CD8-positive, alpha-beta memory T cell (primary cell): Measurements from ENCODE around the gene DRG2. TPM values are rescaled to one million over a fixed set of nuclear protein-coding genes. Genes with fewer than 3 reads are reported as not detected.

Experiments
- CTCF ChIA-PET: fragments of 350-600 bp; sonication (Branson Sonifier 250); formaldehyde crosslinking; loops from one replicate; lab custom pipeline; 2021; ENCODE audit warnings: antibody characterized with exemption; lab: Charles Lee
- POLR2A ChIA-PET: fragments of 350-600 bp; sonication (Branson Sonifier 250); formaldehyde crosslinking; loops from one replicate; lab custom pipeline; 2021; ENCODE audit warnings: antibody characterized with exemption; lab: Charles Lee
- DNase-seq, 5 donors: peaks; one replicate each; pipeline versions ENCODE4 v3.0.0 to v3.0.0-alpha.2; 2020 to 2022; ENCODE audit warnings: mixed read lengths in 1 of 5
- H3K27ac ChIP-seq: one replicate; pipeline ENCODE4 v1.7.0; 2013; ENCODE audit warnings: low read depth, mild to moderate bottlenecking, low read length, moderate library complexity
- H3K27me3 ChIP-seq: 2 replicates; pipeline ENCODE4 v1.7.0; 2013; ENCODE audit warnings: low read length, mild to moderate bottlenecking; ENCODE audit not compliant: insufficient read depth, poor library complexity, severe bottlenecking
- H3K36me3 ChIP-seq: 2 replicates; pipeline ENCODE4 v1.7.0; 2013; ENCODE audit warnings: mild to moderate bottlenecking, low read length, moderate library complexity; ENCODE audit not compliant: insufficient read depth
- H3K4me1 ChIP-seq: 2 replicates; pipeline ENCODE4 v1.7.0; 2013; ENCODE audit warnings: mild to moderate bottlenecking, low read length, moderate library complexity; ENCODE audit not compliant: insufficient read depth
- H3K4me3 ChIP-seq: 2 replicates; pipeline ENCODE4 v1.7.0; 2013; ENCODE audit warnings: mild to moderate bottlenecking, low read length
- H3K9me3 ChIP-seq: 2 replicates; pipeline ENCODE4 v1.7.0; 2013; ENCODE audit warnings: mild to moderate bottlenecking, low read length
- H3K27ac Mint-ChIP-seq, 8 donors: one replicate each; pipeline ENCODE4 v1.8.0; 2020 to 2021; ENCODE audit warnings: mixed read lengths in 8 of 8, mild to moderate bottlenecking in 6 of 8, inconsistent platforms in 3 of 8, moderate library complexity in 3 of 8
- H3K27me3 Mint-ChIP-seq, 2 donors: one replicate each; pipeline ENCODE4 v1.8.0; 2020 to 2021; ENCODE audit warnings: mixed read lengths in 2 of 2, mild to moderate bottlenecking in 1 of 2, moderate library complexity in 1 of 2
- H3K36me3 Mint-ChIP-seq, 3 donors: one replicate each; pipeline ENCODE4 v1.8.0; 2020 to 2021; ENCODE audit warnings: mixed read lengths in 3 of 3, inconsistent platforms in 1 of 3, mild to moderate bottlenecking in 1 of 3
- H3K4me1 Mint-ChIP-seq, 3 donors: one replicate each; pipeline ENCODE4 v1.8.0; 2020 to 2021; ENCODE audit warnings: mixed read lengths in 3 of 3, inconsistent platforms in 1 of 3, mild to moderate bottlenecking in 1 of 3
- H3K4me3 Mint-ChIP-seq, 7 donors: one replicate each; pipeline ENCODE4 v1.8.0; 2020 to 2021; ENCODE audit warnings: mixed read lengths in 7 of 7, mild to moderate bottlenecking in 6 of 7, moderate library complexity in 4 of 7, inconsistent platforms in 2 of 7
- H3K9me3 Mint-ChIP-seq, 5 donors: one replicate each; pipeline ENCODE4 v1.8.0; 2020 to 2022; ENCODE audit warnings: mixed read lengths in 5 of 5, mild to moderate bottlenecking in 3 of 5, moderate library complexity in 2 of 5, inconsistent platforms in 1 of 5
- polyA plus RNA-seq: library from polyadenylated mRNA; unstranded; fragments of 300-500 nt; fragmentation: Illumina TruSeq; gene quantifications from one replicate; pipeline ENCODE4 v1.2.3, GENCODE V29; 2021
- total RNA-seq, 2 experiments: library from RNA; stranded (reverse); gene quantifications; one replicate each; pipeline ENCODE4 v1.2.3, GENCODE V29; 2021

The DRG2 gene
- total and polyA plus RNA-seq, 3 experiments from 2014 or later = 51.7 to 54.2 (median 52.9) TPM

DNA sequence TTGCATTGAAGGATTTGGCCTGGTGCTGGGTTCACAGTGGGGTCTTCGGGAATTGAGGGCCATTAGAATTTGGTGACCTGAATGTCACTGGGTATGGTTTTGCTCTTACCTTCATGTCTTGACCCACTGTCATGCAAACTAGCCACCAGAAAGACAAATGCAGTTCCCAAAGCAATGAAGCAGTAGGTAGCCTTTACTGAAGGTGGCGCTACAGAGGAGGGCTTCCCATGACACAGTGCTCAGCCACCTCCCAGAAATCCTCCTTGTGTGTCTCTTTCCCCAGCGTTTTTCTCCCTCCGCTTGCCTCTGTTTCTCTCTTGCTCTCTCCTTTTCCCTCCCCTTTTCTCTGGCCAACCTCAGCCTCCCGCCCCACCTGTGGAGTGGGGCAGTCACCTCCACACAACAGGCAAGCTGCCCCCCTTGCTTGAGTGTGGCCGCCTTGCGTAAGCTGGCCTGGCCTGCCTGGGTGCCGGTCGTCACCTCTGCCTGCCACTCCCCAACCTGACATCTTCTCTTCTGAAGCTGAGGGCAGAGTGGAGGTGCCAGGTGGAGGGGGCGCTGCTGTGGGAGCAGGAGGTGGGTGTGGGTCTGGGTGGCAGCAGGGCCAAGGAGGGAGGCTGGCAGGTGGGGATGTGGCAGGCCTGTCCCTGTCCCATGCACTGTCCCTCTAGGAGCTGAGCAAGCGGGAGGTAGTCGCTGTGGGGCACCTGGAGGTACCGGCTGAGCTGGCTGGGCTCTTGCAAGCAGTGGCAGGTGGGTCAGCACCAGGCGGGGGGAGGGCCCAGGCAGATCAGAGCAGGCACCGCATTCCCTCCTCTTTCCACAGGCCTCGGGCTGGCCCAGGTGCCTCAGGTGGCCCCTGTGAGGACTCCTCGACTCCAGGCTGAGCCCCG is 55.5 kb downstream of the DRG2 start:
- Mint-ChIP-seq H3K4me3 (no peak overlapping the region), H3K9me3 (no peaks in the 10 kb centered on the region), H3K27ac (no peak overlapping the region), H3K36me3 (no peaks in the 10 kb centered on the region), H3K4me1 (peaks cover 4 to 7% (median 6%) of the 10 kb centered on the region in 3 donors), H3K27me3 (no peaks in the 10 kb centered on the region)
- ChIA-PET CTCF (interaction anchor here (0.9 to 1.9 kb wide), 5 partner anchors 11 to 76 kb away, joined by 3 to 6 read pairs (median 4); no protein-coding TSS in a partner anchor), POLR2A (no interaction called here)
- Histone ChIP-seq H3K4me1 (peaks cover 4% of the 10 kb centered on the region), H3K9me3 (no peaks in the 10 kb centered on the region), H3K27me3 (no peaks in the 10 kb centered on the region), H3K36me3 (no peaks in the 10 kb centered on the region), H3K27ac (no peak overlapping the region), H3K4me3 (no peak overlapping the region)
- DNase-seq = no peak

GRCh38 chr17:18144261-18144660 is 56.5 kb downstream of the DRG2 start:
- POLR2A ChIA-PET = no interaction called here
- Histone ChIP-seq H3K4me3 (no peak overlapping the region), H3K9me3 (no peaks in the 10 kb centered on the region), H3K4me1 (peaks cover 4% of the 10 kb centered on the region), H3K36me3 (no peaks in the 10 kb centered on the region), H3K27me3 (no peaks in the 10 kb centered on the region), H3K27ac (no peak overlapping the region)
- H3K27ac Mint-ChIP-seq = peak overlapping the region in 1 of 8 donors; percentile 82
- no peak overlapping the region for H3K4me3 Mint-ChIP-seq
- no peaks in the 10 kb centered on the region for H3K27me3 Mint-ChIP-seq
- H3K4me1 Mint-ChIP-seq = peaks cover 4 to 7% (median 6%) of the 10 kb centered on the region in 3 donors
- no peak for DNase-seq
- CTCF ChIA-PET = interaction anchor here (0.9 kb wide), 1 partner anchor 11 kb away, joined by 3 read pairs; no protein-coding TSS in a partner anchor
- H3K36me3 Mint-ChIP-seq = no peaks in the 10 kb centered on the region
- H3K9me3 Mint-ChIP-seq = no peaks in the 10 kb centered on the region

DNA sequence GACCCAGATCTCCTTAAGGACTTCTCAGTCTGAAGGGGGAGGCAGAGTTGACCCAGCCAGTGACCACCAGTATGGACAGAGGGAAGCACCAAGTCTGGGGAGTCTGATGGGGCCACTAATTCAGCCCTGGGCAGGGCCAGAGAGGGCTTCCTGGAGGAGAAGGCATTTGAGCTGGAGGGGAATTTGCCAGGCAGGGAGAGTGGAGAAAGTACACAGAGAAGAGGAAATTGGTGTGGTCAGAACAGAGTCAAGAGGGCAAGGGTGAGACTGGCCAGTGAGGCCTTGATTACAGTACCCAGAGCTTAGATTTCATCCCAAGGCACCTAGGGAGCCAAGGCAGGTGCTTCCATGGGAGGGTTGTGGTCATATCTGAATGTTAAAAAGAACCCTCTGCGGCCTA is 57.1 kb downstream of the DRG2 start:
- Mint-ChIP-seq H3K27me3 (no peaks in the 10 kb centered on the region), H3K36me3 (no peaks in the 10 kb centered on the region), H3K9me3 (no peaks in the 10 kb centered on the region), H3K27ac (peak overlapping the region in 2 of 8 donors; percentile 43 to 57), H3K4me3 (no peak overlapping the region), H3K4me1 (peaks cover 4 to 7% (median 6%) of the 10 kb centered on the region in 3 donors)
- CTCF ChIA-PET = no interaction called here
- H3K27ac ChIP-seq = no peak overlapping the region
- no peaks in the 10 kb centered on the region for H3K9me3 ChIP-seq
- DNase-seq = no peak
- no peaks in the 10 kb centered on the region for H3K36me3 ChIP-seq
- H3K27me3 ChIP-seq = no peaks in the 10 kb centered on the region
- H3K4me3 ChIP-seq = no peak overlapping the region
- POLR2A ChIA-PET = no interaction called here
- H3K4me1 ChIP-seq = peaks cover 4% of the 10 kb centered on the region

- Histone ChIP-seq H3K4me3 (no peak overlapping the region), H3K9me3 (no peaks in the 10 kb centered on the region), H3K27me3 (no peaks in the 10 kb centered on the region), H3K36me3 (no peaks in the 10 kb centered on the region), H3K4me1 (peaks cover 3% of the 10 kb centered on the region), H3K27ac (no peak overlapping the region)
- H3K4me3 Mint-ChIP-seq = no peak overlapping the region
- peaks cover 4 to 6% (median 6%) of the 10 kb centered on the region in 3 donors for H3K4me1 Mint-ChIP-seq
- CTCF ChIA-PET = interaction anchor here (1.1 kb wide), 1 partner anchor 8 kb away, joined by 3 read pairs; no protein-coding TSS in a partner anchor
- no peaks in the 10 kb centered on the region for H3K27me3 Mint-ChIP-seq
- no peak for DNase-seq
- H3K36me3 Mint-ChIP-seq = no peaks in the 10 kb centered on the region
- H3K9me3 Mint-ChIP-seq = no peaks in the 10 kb centered on the region
- no peak overlapping the region for H3K27ac Mint-ChIP-seq
- POLR2A ChIA-PET = no interaction called here
Observed at GRCh38 chr17:18145811-18146210, 58.1 kb downstream of the DRG2 start.

DNA sequence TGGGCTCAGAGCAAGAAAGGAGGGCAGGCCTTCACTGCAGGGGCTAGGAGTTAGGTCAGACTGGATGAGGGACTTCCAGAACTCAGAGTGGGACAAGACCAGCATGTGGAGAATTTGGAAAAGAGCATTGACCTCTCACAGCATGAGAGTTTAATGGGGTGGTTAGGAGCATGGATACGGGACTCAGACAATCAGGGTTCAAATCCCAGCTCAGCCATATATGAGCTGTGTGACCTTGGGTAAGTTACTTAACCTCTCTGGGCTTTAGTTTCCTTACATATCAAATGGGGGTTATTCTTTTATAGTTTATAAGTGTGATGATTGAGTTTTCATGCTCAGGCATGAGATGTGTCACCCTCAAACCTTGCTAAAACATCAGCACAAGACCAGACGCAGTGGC is 58.5 kb downstream of the DRG2 start:
- Histone ChIP-seq H3K4me1 (no peaks in the 10 kb centered on the region), H3K36me3 (no peaks in the 10 kb centered on the region), H3K27ac (no peak overlapping the region), H3K9me3 (no peaks in the 10 kb centered on the region), H3K27me3 (no peaks in the 10 kb centered on the region), H3K4me3 (no peak overlapping the region)
- ChIA-PET POLR2A (no interaction called here), CTCF (interaction anchor here (1.1 kb wide), 1 partner anchor 9 kb away, joined by 3 read pairs; no protein-coding TSS in a partner anchor)
- Mint-ChIP-seq H3K27ac (no peak overlapping the region), H3K4me1 (peaks cover 0 to 2% (median 2%) of the 10 kb centered on the region in 3 donors), H3K36me3 (no peaks in the 10 kb centered on the region), H3K9me3 (no peaks in the 10 kb centered on the region), H3K4me3 (no peak overlapping the region), H3K27me3 (no peaks in the 10 kb centered on the region)
- DNase-seq = no peak

GRCh38 chr17:18146980-18147379 is 59.2 kb downstream of the DRG2 start:
- Histone ChIP-seq H3K4me3 (no peak overlapping the region), H3K27me3 (no peaks in the 10 kb centered on the region), H3K4me1 (no peaks in the 10 kb centered on the region), H3K27ac (no peak overlapping the region), H3K9me3 (no peaks in the 10 kb centered on the region), H3K36me3 (no peaks in the 10 kb centered on the region)
- CTCF ChIA-PET = interaction anchor here (1.1 kb wide), 1 partner anchor 10 kb away, joined by 3 read pairs; no protein-coding TSS in a partner anchor
- no peak overlapping the region for H3K27ac Mint-ChIP-seq
- H3K4me1 Mint-ChIP-seq = no peaks in the 10 kb centered on the region
- H3K4me3 Mint-ChIP-seq = no peak overlapping the region
- H3K36me3 Mint-ChIP-seq = no peaks in the 10 kb centered on the region
- POLR2A ChIA-PET = no interaction called here
- no peaks in the 10 kb centered on the region for H3K9me3 Mint-ChIP-seq
- no peak for DNase-seq
- H3K27me3 Mint-ChIP-seq = no peaks in the 10 kb centered on the region

GRCh38 chr17:18148586-18148985 is 60.8 kb downstream of the DRG2 start:
- H3K36me3 Mint-ChIP-seq = no peaks in the 10 kb centered on the region
- no peak overlapping the region for H3K4me3 Mint-ChIP-seq
- H3K36me3 ChIP-seq = no peaks in the 10 kb centered on the region
- H3K4me1 Mint-ChIP-seq = peaks cover 0 to 8% (median 4%) of the 10 kb centered on the region in 3 donors
- no peaks in the 10 kb centered on the region for H3K9me3 Mint-ChIP-seq
- H3K4me3 ChIP-seq = no peak overlapping the region
- no peak overlapping the region for H3K27ac ChIP-seq
- no peak overlapping the region for H3K27ac Mint-ChIP-seq
- H3K9me3 ChIP-seq = no peaks in the 10 kb centered on the region
- H3K27me3 Mint-ChIP-seq = peaks cover 0 to 1% of the 10 kb centered on the region in 2 donors
- CTCF ChIA-PET = no interaction called here
- no peaks in the 10 kb centered on the region for H3K4me1 ChIP-seq
- POLR2A ChIA-PET = no interaction called here
- no peak for DNase-seq
- H3K27me3 ChIP-seq = no peaks in the 10 kb centered on the region

GRCh38 chr17:18151290-18151689 is 63.5 kb downstream of the DRG2 start:
- Histone ChIP-seq H3K9me3 (no peaks in the 10 kb centered on the region), H3K4me1 (no peaks in the 10 kb centered on the region), H3K27me3 (no peaks in the 10 kb centered on the region), H3K36me3 (no peaks in the 10 kb centered on the region), H3K4me3 (no peak overlapping the region), H3K27ac (no peak overlapping the region)
- peaks cover 0 to 20% (median 8%) of the 10 kb centered on the region in 3 donors for H3K4me1 Mint-ChIP-seq
- no peak for DNase-seq
- peaks cover 0 to 1% of the 10 kb centered on the region in 2 donors for H3K27me3 Mint-ChIP-seq
- H3K4me3 Mint-ChIP-seq = no peak overlapping the region
- CTCF ChIA-PET = no interaction called here
- POLR2A ChIA-PET = no interaction called here
- H3K9me3 Mint-ChIP-seq = no peaks in the 10 kb centered on the region
- H3K27ac Mint-ChIP-seq = no peak overlapping the region
- H3K36me3 Mint-ChIP-seq = no peaks in the 10 kb centered on the region
